ENCODE measurements around the gene ZNF219.

ZNF219 gene

GRCh38 chr14:21102521-21103410, 4.3 kb upstream of the ZNF219 start:
- Histone ChIP-seq H3K18ac (ENCODE audit: low read depth in 1 of 2, low read length in 2 of 2) (no peak overlapping the region), H2BK15ac (ENCODE audit: low read depth, poor library complexity, severe bottlenecking) (no peak overlapping the region), H3K23ac (ENCODE audit: low read length in 2 of 2) (no peak overlapping the region), H4K91ac (ENCODE audit: low read length) (no peak overlapping the region), H2BK5ac (ENCODE audit: low read depth, low read length, poor library complexity, severe bottlenecking) (no peak overlapping the region), H3K27me3 (ENCODE audit: control insufficient read depth in 1 of 2, insufficient read depth in 1 of 2, low read length in 2 of 2) (no peaks in the 10 kb centered on the region), H3K4ac (ENCODE audit: low read depth in 1 of 2, low read length in 2 of 2) (no peak overlapping the region), H2AK5ac (ENCODE audit: low read length, severe bottlenecking) (peak overlapping the region; percentile 37), H3K9ac (ENCODE audit: low read length) (peak overlapping the region; percentile 99), H2BK120ac (ENCODE audit: low read depth, low read length) (no peak overlapping the region), H3K4me3 (ENCODE audit: insufficient read depth in 1 of 2, low read depth in 1 of 2, low read length in 2 of 2) (peak overlapping the region in 1 of 2 experiments; percentile 93), H3K9me3 (ENCODE audit: control insufficient read depth, low read length) (no peaks in the 10 kb centered on the region), H3K79me1 (replicated peaks; ENCODE audit: low read length, poor library complexity, severe bottlenecking) (peaks cover 12% of the 10 kb centered on the region), H3K14ac (ENCODE audit: low read length in 2 of 2) (no peak overlapping the region), H2BK12ac (ENCODE audit: low read length in 2 of 2) (no peak overlapping the region), H3K27ac (ENCODE audit: low read length, poor library complexity, severe bottlenecking) (no peak overlapping the region), H3K4me1 (ENCODE audit: control insufficient read depth, insufficient read depth, low read depth, low read length) (peaks cover 25% of the 10 kb centered on the region), H3K4me2 (ENCODE audit: low read length, poor library complexity, severe bottlenecking) (peak overlapping the region; percentile 35), H2AFZ (ENCODE audit: low read depth, low read length) (peak overlapping the region; percentile 36), H4K8ac (ENCODE audit: low read length) (no peak overlapping the region), H3K36me3 (ENCODE audit: control insufficient read depth in 1 of 2, insufficient read depth in 2 of 2, low read depth in 1 of 2, low read length in 2 of 2) (no peaks in the 10 kb centered on the region)
- 30% methylated on average over 9 of the region's 9 CpGs for WGBS
- no peak for DNase-seq

- H3K27me3 ChIP-seq (ENCODE audit: control insufficient read depth in 1 of 2, insufficient read depth in 1 of 2, low read length in 2 of 2), result no peaks in the 10 kb centered on the region
- peak overlapping the region; percentile 1 for H2AK5ac ChIP-seq (ENCODE audit: low read length, severe bottlenecking)
- H3K4me3 ChIP-seq (ENCODE audit: insufficient read depth in 1 of 2, low read depth in 1 of 2, low read length in 2 of 2), result no peak overlapping the region
- no peak overlapping the region for H4K91ac ChIP-seq (ENCODE audit: low read length)
- H2AFZ ChIP-seq (ENCODE audit: low read depth, low read length), result no peak overlapping the region
- no peak overlapping the region for H3K27ac ChIP-seq (ENCODE audit: low read length, poor library complexity, severe bottlenecking)
- H2BK12ac ChIP-seq (ENCODE audit: low read length in 2 of 2), result no peak overlapping the region
- no peak overlapping the region for H3K18ac ChIP-seq (ENCODE audit: low read depth in 1 of 2, low read length in 2 of 2)
- H3K4me1 ChIP-seq (ENCODE audit: control insufficient read depth, insufficient read depth, low read depth, low read length), result peaks cover 23% of the 10 kb centered on the region
- no peak overlapping the region for H3K14ac ChIP-seq (ENCODE audit: low read length in 2 of 2)
- no peak for DNase-seq
- H3K79me1 ChIP-seq (replicated peaks; ENCODE audit: low read length, poor library complexity, severe bottlenecking), result peaks cover 12% of the 10 kb centered on the region
- no peak overlapping the region for H2BK5ac ChIP-seq (ENCODE audit: low read depth, low read length, poor library complexity, severe bottlenecking)
- no peak overlapping the region for H4K8ac ChIP-seq (ENCODE audit: low read length)
- no peak overlapping the region for H2BK120ac ChIP-seq (ENCODE audit: low read depth, low read length)
- peak overlapping the region; percentile 99 for H3K9ac ChIP-seq (ENCODE audit: low read length)
- WGBS, result 75% methylated on average over 6 of the region's 8 CpGs
- no peak overlapping the region for H3K4ac ChIP-seq (ENCODE audit: low read depth in 1 of 2, low read length in 2 of 2)
- H3K4me2 ChIP-seq (ENCODE audit: low read length, poor library complexity, severe bottlenecking), result no peak overlapping the region
- H3K23ac ChIP-seq (ENCODE audit: low read length in 2 of 2), result no peak overlapping the region
- no peaks in the 10 kb centered on the region for H3K9me3 ChIP-seq (ENCODE audit: control insufficient read depth, low read length)
- no peaks in the 10 kb centered on the region for H3K36me3 ChIP-seq (ENCODE audit: control insufficient read depth in 1 of 2, insufficient read depth in 2 of 2, low read depth in 1 of 2, low read length in 2 of 2)
- no peak overlapping the region for H2BK15ac ChIP-seq (ENCODE audit: low read depth, poor library complexity, severe bottlenecking)
Observed at GRCh38 chr14:21101802-21102413, 3.5 kb upstream of the ZNF219 start.

- peaks cover 21% of the 10 kb centered on the region for H3K4me1 ChIP-seq (ENCODE audit: control insufficient read depth, insufficient read depth, low read depth, low read length)
- peaks cover 12% of the 10 kb centered on the region for H3K79me1 ChIP-seq (replicated peaks; ENCODE audit: low read length, poor library complexity, severe bottlenecking)
- H2BK12ac ChIP-seq (ENCODE audit: low read length in 2 of 2), result no peak within 1 kb of the TSS
- H2BK15ac ChIP-seq (ENCODE audit: low read depth, poor library complexity, severe bottlenecking), result no peak within 1 kb of the TSS
- no peak within 1 kb of the TSS for H4K91ac ChIP-seq (ENCODE audit: low read length)
- H3K9me3 ChIP-seq (ENCODE audit: control insufficient read depth, low read length), result no peaks in the 10 kb centered on the region
- H3K9ac ChIP-seq (ENCODE audit: low read length), result peak within 1 kb of the TSS; percentile 92
- H3K18ac ChIP-seq (ENCODE audit: low read depth in 1 of 2, low read length in 2 of 2), result no peak within 1 kb of the TSS
- no peak for DNase-seq
- H3K27ac ChIP-seq (ENCODE audit: low read length, poor library complexity, severe bottlenecking), result no peak within 1 kb of the TSS
- no peak within 1 kb of the TSS for H3K4me2 ChIP-seq (ENCODE audit: low read length, poor library complexity, severe bottlenecking)
- WGBS, result 92% methylated on average over 5 of the region's 5 CpGs
- no peak within 1 kb of the TSS for H2BK120ac ChIP-seq (ENCODE audit: low read depth, low read length)
- peak within 1 kb of the TSS; percentile 9 for H2AK5ac ChIP-seq (ENCODE audit: low read length, severe bottlenecking)
- no peak within 1 kb of the TSS for H3K23ac ChIP-seq (ENCODE audit: low read length in 2 of 2)
- no peak within 1 kb of the TSS for H4K8ac ChIP-seq (ENCODE audit: low read length)
- H2BK5ac ChIP-seq (ENCODE audit: low read depth, low read length, poor library complexity, severe bottlenecking), result no peak within 1 kb of the TSS
- H3K4me3 ChIP-seq (ENCODE audit: insufficient read depth in 1 of 2, low read depth in 1 of 2, low read length in 2 of 2), result no peak within 1 kb of the TSS
- H2AFZ ChIP-seq (ENCODE audit: low read depth, low read length), result no peak within 1 kb of the TSS
- no peak within 1 kb of the TSS for H3K14ac ChIP-seq (ENCODE audit: low read length in 2 of 2)
- H3K36me3 ChIP-seq (ENCODE audit: control insufficient read depth in 1 of 2, insufficient read depth in 2 of 2, low read depth in 1 of 2, low read length in 2 of 2), result no peaks in the 10 kb centered on the region
- no peaks in the 10 kb centered on the region for H3K27me3 ChIP-seq (ENCODE audit: control insufficient read depth in 1 of 2, insufficient read depth in 1 of 2, low read length in 2 of 2)
- no peak within 1 kb of the TSS for H3K4ac ChIP-seq (ENCODE audit: low read depth in 1 of 2, low read length in 2 of 2)
Observed at GRCh38 chr14:21100931-21101330, 2.5 kb upstream of the ZNF219 start, which contains the start of gene TMEM253. Gene TMEM253, plus strand, starts transcription at chr14:21101066. Its CDS starts 278 bp downstream, at chr14:21101344.

- Histone ChIP-seq H2AK5ac (ENCODE audit: low read length, severe bottlenecking) (peak overlapping the region; percentile 60), H2BK120ac (ENCODE audit: low read depth, low read length) (no peak overlapping the region), H4K91ac (ENCODE audit: low read length) (no peak overlapping the region), H2BK15ac (ENCODE audit: low read depth, poor library complexity, severe bottlenecking) (no peak overlapping the region), H2BK5ac (ENCODE audit: low read depth, low read length, poor library complexity, severe bottlenecking) (no peak overlapping the region), H3K36me3 (ENCODE audit: control insufficient read depth in 1 of 2, insufficient read depth in 2 of 2, low read depth in 1 of 2, low read length in 2 of 2) (no peaks in the 10 kb centered on the region), H3K4me1 (ENCODE audit: control insufficient read depth, insufficient read depth, low read depth, low read length) (peaks cover 21% of the 10 kb centered on the region), H3K18ac (ENCODE audit: low read depth in 1 of 2, low read length in 2 of 2) (no peak overlapping the region), H3K27ac (ENCODE audit: low read length, poor library complexity, severe bottlenecking) (no peak overlapping the region), H3K9ac (ENCODE audit: low read length) (peak overlapping the region; percentile 92), H3K4me2 (ENCODE audit: low read length, poor library complexity, severe bottlenecking) (no peak overlapping the region), H3K9me3 (ENCODE audit: control insufficient read depth, low read length) (no peaks in the 10 kb centered on the region), H3K79me1 (replicated peaks; ENCODE audit: low read length, poor library complexity, severe bottlenecking) (peaks cover 12% of the 10 kb centered on the region), H4K8ac (ENCODE audit: low read length) (no peak overlapping the region), H2BK12ac (ENCODE audit: low read length in 2 of 2) (peak overlapping the region in 1 of 2 experiments; percentile 47), H3K4ac (ENCODE audit: low read depth in 1 of 2, low read length in 2 of 2) (no peak overlapping the region), H3K23ac (ENCODE audit: low read length in 2 of 2) (no peak overlapping the region), H3K14ac (ENCODE audit: low read length in 2 of 2) (no peak overlapping the region), H3K4me3 (ENCODE audit: insufficient read depth in 1 of 2, low read depth in 1 of 2, low read length in 2 of 2) (peak overlapping the region in 1 of 2 experiments; percentile 84), H2AFZ (ENCODE audit: low read depth, low read length) (no peak overlapping the region), H3K27me3 (ENCODE audit: control insufficient read depth in 1 of 2, insufficient read depth in 1 of 2, low read length in 2 of 2) (no peaks in the 10 kb centered on the region)
- WGBS, result 96% methylated on average over 4 of the region's 5 CpGs
- no peak for DNase-seq
Observed at GRCh38 chr14:21099596-21099985, 1.1 kb upstream of the ZNF219 start.
